ENCODE measurements around the gene USP12. TPM values are rescaled to one million over a fixed set of nuclear protein-coding genes. Genes with fewer than 3 reads are reported as not detected.
"Not testable (repeated sequence)": the region's sequence is repeated elsewhere in the genome, so short reads cannot be mapped to it uniquely, and the experiment has no call there.

Gene USP12
- polyA plus RNA-seq, 3 donors: 27.5 to 34.8 (median 34.1) TPM

- DNase-seq: no peak
These were observed 46.0 kb downstream of the USP12 start for GRCh38 chr13:27125357-27126282.

- no peak for DNase-seq
These were observed 47.0 kb downstream of the USP12 start for GRCh38 chr13:27124571-27124970.

GRCh38 chr13:27123445-27123844 lies 48.2 kb downstream of the USP12 start:
- not testable (repeated sequence) for DNase-seq

- no peak for DNase-seq
These were observed 49.6 kb downstream of the USP12 start for GRCh38 chr13:27122036-27122435.

GRCh38 chr13:27120811-27121210 lies 50.8 kb downstream of the USP12 start:
- DNase-seq: no peak

- no peak for DNase-seq
These were observed 51.6 kb downstream of the USP12 start for GRCh38 chr13:27120011-27120410.

GRCh38 chr13:27118428-27119054 lies 53.1 kb downstream of the USP12 start:
- no peak for DNase-seq

GRCh38 chr13:27117952-27118351 lies 53.7 kb downstream of the USP12 start:
- DNase-seq: no peak

GRCh38 chr13:27117158-27117557 lies 54.5 kb downstream of the USP12 start:
- no peak for DNase-seq

GRCh38 chr13:27113436-27113835 lies 58.2 kb downstream of the USP12 start:
- no peak for DNase-seq

- DNase-seq: no peak
These were observed 59.6 kb downstream of the USP12 start for GRCh38 chr13:27112006-27112405.

- no peak for DNase-seq
These were observed 61.4 kb downstream of the USP12 start for GRCh38 chr13:27110056-27110746.

- no peak for DNase-seq
These were observed 65.5 kb downstream of the USP12 start for GRCh38 chr13:27106144-27106543.

GRCh38 chr13:27104606-27105005 lies 67.0 kb downstream of the USP12 start:
- no peak for DNase-seq

GRCh38 chr13:27101847-27102246 lies 69.8 kb downstream of the USP12 start:
- DNase-seq: no peak

- no peak for DNase-seq
These were observed 70.3 kb downstream of the USP12 start for GRCh38 chr13:27101289-27101688.

- DNase-seq: no peak
These were observed 73.9 kb downstream of the USP12 start for GRCh38 chr13:27097691-27098090.

- no peak for DNase-seq
These were observed 80.2 kb downstream of the USP12 start for GRCh38 chr13:27091451-27091850.

- DNase-seq: no peak
These were observed 83.0 kb downstream of the USP12 start for GRCh38 chr13:27088619-27089018.

- no peak for DNase-seq
These were observed 84.9 kb downstream of the USP12 start for GRCh38 chr13:27086599-27087265.

- DNase-seq: no peak
These were observed 88.4 kb downstream of the USP12 start for GRCh38 chr13:27083183-27083582.
